Nephron (organoid): ENCODE measurements around the gene CALCB.
"Not testable (repeated sequence)": the region's sequence is repeated elsewhere in the genome, so short reads cannot be mapped to it uniquely, and the experiment has no call there.

Source experiments
- H3K27ac Mint-ChIP-seq, 3 experiments: 2 replicates each; pipeline ENCODE4 v1.8.0; 2020; ENCODE audit warnings: mixed read lengths in 3 of 3, mild to moderate bottlenecking in 2 of 3, moderate library complexity in 1 of 3
- H3K27me3 Mint-ChIP-seq: 2 replicates; pipeline ENCODE4 v1.8.0; 2021; ENCODE audit warnings: low read depth, mild to moderate bottlenecking, moderate library complexity, mixed read lengths
- H3K36me3 Mint-ChIP-seq: 2 replicates; pipeline ENCODE4 v1.8.0; 2020; ENCODE audit warnings: low read depth, mixed read lengths
- H3K4me1 Mint-ChIP-seq: 2 replicates; pipeline ENCODE4 v1.8.0; 2020; ENCODE audit warnings: mixed read lengths
- H3K4me3 Mint-ChIP-seq, 3 experiments: 2 replicates each; pipeline ENCODE4 v1.8.0; 2020; ENCODE audit warnings: mild to moderate bottlenecking in 3 of 3, mixed read lengths in 3 of 3, moderate library complexity in 2 of 3
- H3K9me3 Mint-ChIP-seq: 2 replicates; pipeline ENCODE4 v1.8.0; 2020; ENCODE audit warnings: mixed read lengths
- TF ChIP-seq, protein P1 (sequence below), 3 experiments: fragments of 200-600 bp; sonication (generic); IDR thresholded peaks; one replicate each; pipeline ENCODE4 v1.5.0; 2021; ENCODE audit warnings: antibody characterized with exemption in 3 of 3; ENCODE audit not compliant: unreplicated experiment in 3 of 3

Gene CALCB

DNA sequence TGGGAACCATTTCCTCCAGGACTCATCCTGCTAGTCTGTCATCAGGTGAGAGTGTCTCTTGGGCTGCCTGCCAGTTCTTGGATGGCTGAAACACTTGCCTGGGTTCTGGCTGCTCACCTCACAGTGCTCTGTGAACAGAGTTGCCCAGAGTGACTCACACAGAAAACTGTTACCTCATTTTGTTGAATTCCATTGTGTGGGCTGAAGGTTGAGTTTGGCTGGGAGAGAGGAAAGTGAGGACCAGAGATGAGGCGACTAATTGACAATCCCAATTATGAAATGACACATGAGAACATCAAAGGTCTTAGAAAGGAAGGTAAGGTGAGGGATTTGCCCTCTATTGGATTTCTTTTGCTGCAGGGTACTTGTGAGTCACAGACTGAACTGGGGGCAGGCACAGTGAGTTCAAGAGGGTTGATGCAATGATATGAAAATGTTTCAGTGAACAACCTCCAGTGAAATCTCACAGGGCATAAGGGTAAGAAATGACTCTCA lies 20.2 kb upstream of the CALCB start:
- Mint-ChIP-seq H3K27me3 (no peaks in the 10 kb centered on the region), H3K4me3 (no peak overlapping the region), H3K36me3 (no peaks in the 10 kb centered on the region), H3K27ac (no peak overlapping the region), H3K4me1 (no peaks in the 10 kb centered on the region), H3K9me3 (no peaks in the 10 kb centered on the region)
- TF ChIP-seq, protein P1, sequence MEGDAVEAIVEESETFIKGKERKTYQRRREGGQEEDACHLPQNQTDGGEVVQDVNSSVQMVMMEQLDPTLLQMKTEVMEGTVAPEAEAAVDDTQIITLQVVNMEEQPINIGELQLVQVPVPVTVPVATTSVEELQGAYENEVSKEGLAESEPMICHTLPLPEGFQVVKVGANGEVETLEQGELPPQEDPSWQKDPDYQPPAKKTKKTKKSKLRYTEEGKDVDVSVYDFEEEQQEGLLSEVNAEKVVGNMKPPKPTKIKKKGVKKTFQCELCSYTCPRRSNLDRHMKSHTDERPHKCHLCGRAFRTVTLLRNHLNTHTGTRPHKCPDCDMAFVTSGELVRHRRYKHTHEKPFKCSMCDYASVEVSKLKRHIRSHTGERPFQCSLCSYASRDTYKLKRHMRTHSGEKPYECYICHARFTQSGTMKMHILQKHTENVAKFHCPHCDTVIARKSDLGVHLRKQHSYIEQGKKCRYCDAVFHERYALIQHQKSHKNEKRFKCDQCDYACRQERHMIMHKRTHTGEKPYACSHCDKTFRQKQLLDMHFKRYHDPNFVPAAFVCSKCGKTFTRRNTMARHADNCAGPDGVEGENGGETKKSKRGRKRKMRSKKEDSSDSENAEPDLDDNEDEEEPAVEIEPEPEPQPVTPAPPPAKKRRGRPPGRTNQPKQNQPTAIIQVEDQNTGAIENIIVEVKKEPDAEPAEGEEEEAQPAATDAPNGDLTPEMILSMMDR (IDR thresholded peaks at IDR 0.05; ENCODE audit: unreplicated experiment in 3 of 3): no peak

DNA sequence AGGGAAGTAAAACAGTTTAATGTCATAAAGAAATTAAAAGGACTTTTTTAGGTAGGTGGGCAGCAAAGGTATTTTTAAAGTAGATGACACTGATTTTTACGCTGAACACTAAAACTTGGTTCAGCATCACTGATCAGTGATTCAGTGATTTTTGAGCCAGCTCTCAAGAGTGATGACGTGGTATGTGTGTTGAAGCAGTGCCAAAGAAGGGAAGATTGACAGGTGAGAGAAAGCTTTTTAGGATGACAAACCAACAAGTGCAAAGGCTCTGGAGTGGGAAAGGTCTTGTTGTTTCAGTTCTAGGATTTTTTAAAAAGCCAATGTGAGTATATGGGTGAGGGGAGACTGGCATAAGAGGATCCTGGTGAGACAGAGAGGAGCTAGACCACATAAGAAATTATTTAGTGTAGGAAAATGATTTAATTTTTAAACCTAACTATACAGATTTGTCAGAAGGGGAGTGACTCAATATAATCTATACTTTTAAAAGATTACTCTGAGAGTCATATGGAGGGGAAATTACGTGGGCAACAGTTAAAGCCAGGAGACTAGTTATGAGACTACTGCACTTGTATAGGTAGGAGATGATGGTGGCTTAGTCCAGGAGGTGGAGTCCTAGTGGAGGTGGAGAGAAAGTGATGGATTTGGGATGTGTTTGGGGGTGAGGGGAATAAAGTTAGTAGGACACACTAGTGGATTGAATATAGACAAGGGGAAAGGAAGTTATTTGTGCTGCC lies 17.6 kb upstream of the CALCB start:
- Mint-ChIP-seq H3K9me3 (no peaks in the 10 kb centered on the region), H3K27me3 (peaks cover 10% of the 10 kb centered on the region), H3K27ac (no peak overlapping the region), H3K4me3 (no peak overlapping the region), H3K4me1 (no peaks in the 10 kb centered on the region), H3K36me3 (no peaks in the 10 kb centered on the region)
- TF ChIP-seq, protein P1 (IDR thresholded peaks at IDR 0.05; ENCODE audit: unreplicated experiment in 3 of 3): no peak

DNA sequence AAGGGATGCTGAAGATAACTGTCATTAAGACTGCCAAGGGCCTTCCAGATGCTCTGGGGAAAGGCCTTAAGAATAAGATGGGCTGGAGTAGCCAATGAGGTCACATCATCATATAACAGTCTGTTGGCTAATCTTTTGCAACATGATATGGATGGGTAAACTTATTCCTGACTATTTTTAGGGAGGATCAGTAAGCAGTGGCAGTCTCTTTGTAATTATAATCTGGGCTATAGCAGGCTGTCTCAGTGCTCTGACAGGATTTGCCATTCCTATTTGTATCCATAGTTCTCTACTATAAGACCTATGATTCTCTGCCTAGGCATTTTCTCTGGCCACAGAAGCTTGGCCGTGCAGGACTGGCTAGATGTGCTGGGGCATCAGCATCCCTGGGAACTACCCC lies 16.1 kb upstream of the CALCB start:
- H3K4me1 Mint-ChIP-seq: no peaks in the 10 kb centered on the region
- TF ChIP-seq, protein P1 (IDR thresholded peaks at IDR 0.05; ENCODE audit: unreplicated experiment in 3 of 3): no peak
- no peaks in the 10 kb centered on the region for H3K9me3 Mint-ChIP-seq
- H3K36me3 Mint-ChIP-seq: no peaks in the 10 kb centered on the region
- no peak overlapping the region for H3K27ac Mint-ChIP-seq
- peaks cover 10% of the 10 kb centered on the region for H3K27me3 Mint-ChIP-seq
- H3K4me3 Mint-ChIP-seq: no peak overlapping the region

DNA sequence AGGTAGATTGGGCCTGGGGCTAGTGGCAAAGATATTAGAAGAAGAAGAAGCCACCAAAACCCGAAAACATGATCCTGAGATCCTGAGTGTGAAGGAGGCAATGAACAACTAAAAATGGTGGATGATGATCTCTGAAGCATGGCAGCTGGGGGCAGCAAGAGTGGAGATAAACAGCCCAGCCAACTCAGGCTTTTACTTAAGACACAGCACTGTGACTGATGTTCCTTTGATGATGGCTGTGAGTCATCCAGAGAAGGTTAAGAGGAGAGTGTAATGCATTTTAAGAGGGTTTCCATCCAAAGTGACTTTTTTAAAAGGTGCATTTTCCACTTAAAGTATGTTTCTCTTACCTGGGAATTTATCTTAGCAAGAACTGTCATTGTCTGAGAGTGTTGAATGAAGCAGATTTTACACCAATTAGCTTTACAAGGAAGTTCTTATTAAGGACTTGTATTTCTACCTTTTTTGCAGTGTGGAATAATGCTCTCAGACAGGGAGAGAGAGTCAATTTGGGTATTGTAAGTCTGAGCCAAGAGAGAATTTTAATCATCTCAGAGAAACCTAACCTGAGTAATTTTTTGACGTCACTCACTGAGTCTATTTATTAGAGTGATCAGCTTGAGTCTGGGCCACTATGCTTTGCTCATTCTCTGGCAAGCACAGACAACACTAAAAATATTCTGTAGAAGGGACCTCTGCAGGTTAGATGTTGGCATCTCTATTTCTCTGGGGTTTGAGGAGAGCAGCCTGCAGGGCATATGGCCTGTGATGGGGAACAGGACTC lies 14.1 kb upstream of the CALCB start:
- Mint-ChIP-seq H3K27me3 (peaks cover 10% of the 10 kb centered on the region), H3K9me3 (peaks cover 7% of the 10 kb centered on the region), H3K4me3 (no peak overlapping the region), H3K27ac (no peak overlapping the region), H3K36me3 (no peaks in the 10 kb centered on the region), H3K4me1 (no peaks in the 10 kb centered on the region)
- TF ChIP-seq, protein P1 (IDR thresholded peaks at IDR 0.05; ENCODE audit: unreplicated experiment in 3 of 3): no peak

DNA sequence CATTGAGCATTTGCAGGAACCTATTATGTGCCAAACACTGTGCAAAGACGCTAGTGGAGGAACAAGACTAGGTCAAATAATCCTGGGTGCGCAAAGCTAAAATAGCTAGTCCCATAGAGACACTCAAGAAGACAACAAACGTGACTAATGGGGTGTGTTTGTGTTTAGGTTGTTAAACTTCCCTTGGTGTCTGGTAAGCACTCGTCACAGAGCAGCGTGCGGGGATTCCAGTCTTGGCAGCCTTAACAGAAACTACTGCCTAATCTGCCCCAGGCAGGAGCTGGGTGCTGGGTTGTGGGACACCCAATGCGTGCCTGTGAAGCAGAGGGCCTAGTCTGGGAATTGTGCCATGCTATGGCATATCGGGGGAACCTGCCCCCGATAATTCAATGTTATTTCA lies 10.8 kb upstream of the CALCB start:
- no peak overlapping the region for H3K4me3 Mint-ChIP-seq
- no peaks in the 10 kb centered on the region for H3K36me3 Mint-ChIP-seq
- peaks cover 11% of the 10 kb centered on the region for H3K9me3 Mint-ChIP-seq
- no peak overlapping the region for H3K27ac Mint-ChIP-seq
- TF ChIP-seq, protein P1 (IDR thresholded peaks at IDR 0.05; ENCODE audit: unreplicated experiment in 3 of 3): no peak
- peaks cover 5% of the 10 kb centered on the region for H3K4me1 Mint-ChIP-seq
- peaks cover 10% of the 10 kb centered on the region for H3K27me3 Mint-ChIP-seq

DNA sequence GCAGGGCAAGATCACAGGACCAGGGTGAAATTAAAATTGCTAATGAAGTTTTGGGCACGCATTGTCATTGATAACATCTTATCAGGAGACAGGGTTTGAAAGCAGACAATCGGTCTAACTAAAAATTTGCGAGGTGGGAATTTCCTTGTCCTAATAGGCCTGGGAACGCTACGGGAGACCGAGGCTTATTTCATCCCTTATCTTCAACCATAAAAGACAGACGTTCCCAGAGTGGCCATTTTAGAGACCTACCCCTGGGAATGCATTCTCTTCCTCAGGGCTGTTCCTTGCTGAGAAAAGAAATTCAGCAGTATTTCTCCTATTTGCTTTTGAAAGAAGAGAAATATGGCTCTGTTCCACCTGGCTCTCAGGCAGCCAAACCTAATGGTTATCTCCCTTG lies 3.6 kb upstream of the CALCB start:
- Mint-ChIP-seq H3K27me3 (peaks cover 11% of the 10 kb centered on the region), H3K9me3 (peaks cover 26% of the 10 kb centered on the region)
- H3K27ac Mint-ChIP-seq, H3K4me1 Mint-ChIP-seq, H3K36me3 Mint-ChIP-seq, H3K4me3 Mint-ChIP-seq: not testable (repeated sequence)
